ENCODE results near the gene SERPINC1.

DNA sequence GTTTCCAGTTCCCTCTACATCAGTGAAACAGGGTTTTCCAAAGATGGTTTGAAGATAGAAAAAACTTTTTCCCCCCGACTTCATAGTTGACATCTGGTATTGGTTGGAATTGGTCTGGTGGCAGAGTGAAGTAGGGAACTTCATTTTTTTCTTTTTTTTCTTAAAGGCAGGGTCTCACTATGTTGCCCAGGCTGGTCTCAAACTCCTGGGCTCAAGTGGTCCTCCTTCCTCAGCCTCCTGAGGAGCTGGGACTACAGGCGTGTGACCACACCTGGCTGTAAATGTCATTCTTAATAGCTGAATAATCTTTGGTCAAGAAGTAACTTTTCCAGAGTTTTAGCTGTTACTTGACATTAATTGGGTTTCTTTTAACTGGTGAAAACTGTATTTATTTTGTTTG is 27.2 kb downstream of the SERPINC1 start:
- no peak for TF ChIP-seq EZH2 (IDR thresholded peaks at IDR 0.05)
- TF ChIP-seq POLR2AphosphoS5 (IDR thresholded peaks at IDR 0.05; ENCODE audit: borderline replicate concordance, low read depth, low read length) = no peak

All from SK-N-MC (cell line).